Progenitor cell of endocrine pancreas (in vitro differentiated cells): Measurements from ENCODE around the gene GRIA4. TPM values are rescaled to one million over a fixed set of nuclear protein-coding genes. Genes with fewer than 3 reads are reported as not detected.

Experiments
- DNase-seq: peaks from one replicate; pipeline ENCODE4 v3.0.0; 2021; ENCODE audit warnings: low spot score; ENCODE audit not compliant: unreplicated experiment
- H3K27ac Mint-ChIP-seq: 2 replicates; pipeline ENCODE4 v1.8.0; 2021; ENCODE audit warnings: mild to moderate bottlenecking, moderate library complexity, mixed read lengths
- H3K27me3 Mint-ChIP-seq: 2 replicates; pipeline ENCODE4 v1.8.0; 2021; ENCODE audit warnings: mixed read lengths
- H3K36me3 Mint-ChIP-seq: 2 replicates; pipeline ENCODE4 v1.8.0; 2022; ENCODE audit warnings: mixed read lengths; ENCODE audit not compliant: insufficient read depth
- H3K4me1 Mint-ChIP-seq: 2 replicates; pipeline ENCODE4 v1.8.0; 2021; ENCODE audit warnings: low read depth, mixed read lengths
- H3K4me3 Mint-ChIP-seq: 2 replicates; pipeline ENCODE4 v1.8.0; 2021; ENCODE audit warnings: low read depth, mild to moderate bottlenecking, moderate library complexity, mixed read lengths
- H3K9me3 Mint-ChIP-seq: 2 replicates; pipeline ENCODE4 v1.8.0; 2021; ENCODE audit warnings: low read depth, mixed read lengths
- CTCF ChIP-seq: fragments of 200-600 bp; sonication (generic); IDR thresholded peaks from one replicate; pipeline ENCODE4 v1.5.0; 2021; ENCODE audit warnings: antibody characterized with exemption, mild to moderate bottlenecking; ENCODE audit not compliant: unreplicated experiment
- total RNA-seq: library from RNA; stranded (reverse); gene quantifications from 2 replicates; pipeline ENCODE4 v1.2.1, GENCODE V29; 2021

GRIA4 gene
- total RNA-seq, 1 donor from 2014 or later: 1.3 TPM

- no peaks in the 10 kb centered on the region for H3K4me1 Mint-ChIP-seq
Measured at GRCh38 chr11:105852403-105852802, 242.5 kb downstream of the GRIA4 start.

GRCh38 chr11:105854269-105854668 lies 244.4 kb downstream of the GRIA4 start:
- DNase-seq: no peak
- Mint-ChIP-seq H3K4me3 (no peak overlapping the region), H3K9me3 (no peaks in the 10 kb centered on the region), H3K36me3 (no peaks in the 10 kb centered on the region), H3K27me3 (peaks cover 9% of the 10 kb centered on the region), H3K27ac (no peak overlapping the region), H3K4me1 (no peaks in the 10 kb centered on the region)
- TF ChIP-seq CTCF: no peak

More at GRCh38 chr11:105852403-105852802, 242.5 kb downstream of the GRIA4 start:
- Mint-ChIP-seq H3K9me3 (no peaks in the 10 kb centered on the region), H3K36me3 (no peaks in the 10 kb centered on the region), H3K4me3 (no peak overlapping the region), H3K27me3 (peaks cover 7% of the 10 kb centered on the region), H3K27ac (no peak overlapping the region)
- no peak for TF ChIP-seq CTCF
- no peak for DNase-seq

- Mint-ChIP-seq H3K4me1 (peaks cover 2% of the 10 kb centered on the region), H3K36me3 (no peaks in the 10 kb centered on the region), H3K27me3 (peaks cover 14% of the 10 kb centered on the region), H3K4me3 (no peak overlapping the region), H3K9me3 (no peaks in the 10 kb centered on the region), H3K27ac (no peak overlapping the region)
- TF ChIP-seq CTCF: no peak
- DNase-seq: no peak
Measured at GRCh38 chr11:105856954-105857353, 247.1 kb downstream of the GRIA4 start.

- H3K4me3 Mint-ChIP-seq: no peak overlapping the region
- no peak for DNase-seq
- TF ChIP-seq CTCF: no peak
- no peak overlapping the region for H3K27ac Mint-ChIP-seq
- H3K36me3 Mint-ChIP-seq: no peaks in the 10 kb centered on the region
- no peaks in the 10 kb centered on the region for H3K9me3 Mint-ChIP-seq
- H3K27me3 Mint-ChIP-seq: peaks cover 14% of the 10 kb centered on the region
- H3K4me1 Mint-ChIP-seq: peaks cover 2% of the 10 kb centered on the region
Measured at GRCh38 chr11:105857728-105858127, 247.9 kb downstream of the GRIA4 start.

GRCh38 chr11:105858841-105859240 lies 249.0 kb downstream of the GRIA4 start:
- no peaks in the 10 kb centered on the region for H3K36me3 Mint-ChIP-seq
- H3K27me3 Mint-ChIP-seq: peaks cover 14% of the 10 kb centered on the region

More at GRCh38 chr11:105858841-105859240, 249.0 kb downstream of the GRIA4 start:
- Mint-ChIP-seq H3K9me3 (no peaks in the 10 kb centered on the region), H3K27ac (no peak overlapping the region), H3K4me1 (peaks cover 2% of the 10 kb centered on the region), H3K4me3 (no peak overlapping the region)
- no peak for DNase-seq
- TF ChIP-seq CTCF: no peak
